ENCODE data around the gene TRIM63.

The TRIM63 gene

DNA sequence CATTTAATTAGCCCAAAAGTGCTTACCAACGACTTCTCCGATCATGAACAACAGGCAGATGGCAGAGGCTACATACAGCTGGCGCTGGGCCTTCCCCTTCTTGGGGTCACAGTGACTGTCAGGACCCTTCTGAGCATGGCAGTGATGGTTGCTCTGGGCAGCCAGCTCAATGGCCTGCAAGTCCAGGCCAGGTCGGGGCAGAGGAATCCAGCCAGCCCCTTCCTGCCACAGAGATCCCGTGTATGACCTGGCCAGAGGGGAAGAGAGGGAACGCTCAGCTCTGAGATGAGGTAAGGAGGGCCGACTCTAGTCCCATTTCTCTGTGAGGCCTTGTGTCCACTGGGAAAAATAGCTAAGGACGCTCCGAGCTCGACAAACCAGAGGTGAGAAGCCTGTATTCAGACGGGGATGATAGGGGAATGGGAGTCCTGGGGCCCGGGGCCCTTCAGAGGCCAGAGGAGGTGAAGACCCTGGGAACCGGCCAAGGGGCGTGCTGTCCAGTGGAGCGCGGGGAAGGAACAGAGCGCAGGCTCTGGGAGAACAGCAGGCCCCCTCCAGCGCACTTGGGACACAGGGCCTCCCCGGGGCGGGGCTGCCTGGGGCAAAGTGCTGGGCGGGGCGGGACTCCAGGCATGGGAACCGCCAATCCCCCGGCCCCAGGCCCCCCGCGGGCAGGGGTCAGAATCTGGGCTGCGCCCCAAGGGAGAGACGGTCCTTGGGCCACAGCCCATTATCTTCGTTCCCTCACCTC lies 22.3 kb downstream of the TRIM63 start:
- TF ChIP-seq CTCF (IDR thresholded peaks at IDR 0.05; ENCODE audit: insufficient read depth, low read length, poor library complexity, severe bottlenecking): no peak
- no peaks in the 10 kb centered on the region for H3K36me3 ChIP-seq (ENCODE audit: control insufficient read depth, insufficient read depth, low read length)
- peaks cover 1% of the 10 kb centered on the region for H3K27me3 ChIP-seq (replicated peaks; ENCODE audit: control insufficient read depth, insufficient read depth, low read length)
- no peak for DNase-seq (ENCODE audit: extremely low read depth, insufficient read length)
- no peak overlapping the region for H3K4me3 ChIP-seq (replicated peaks; ENCODE audit: low read depth, low read length)

DNA sequence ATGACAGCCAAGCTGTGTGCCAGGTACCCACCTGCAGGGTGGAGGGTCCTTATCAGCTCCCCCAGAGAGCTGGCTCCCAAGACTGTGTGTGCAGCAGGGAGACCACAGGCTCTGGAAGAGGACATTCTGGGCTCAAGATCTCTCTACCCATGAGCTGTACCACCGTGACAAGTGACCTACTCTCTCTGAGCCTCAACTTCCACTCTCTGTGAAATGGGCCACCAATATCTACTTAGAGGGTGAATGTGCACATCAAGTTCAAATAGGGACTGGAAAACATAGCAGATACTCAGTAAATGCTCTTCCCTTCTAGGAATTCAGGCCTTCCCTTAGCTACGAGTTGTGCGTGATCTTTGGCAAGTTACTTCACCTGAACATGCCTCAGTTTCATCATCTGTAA lies 23.0 kb downstream of the TRIM63 start:
- H3K36me3 ChIP-seq (ENCODE audit: control insufficient read depth, insufficient read depth, low read length): no peaks in the 10 kb centered on the region
- peaks cover 1% of the 10 kb centered on the region for H3K27me3 ChIP-seq (replicated peaks; ENCODE audit: control insufficient read depth, insufficient read depth, low read length)
- no peak for TF ChIP-seq CTCF (IDR thresholded peaks at IDR 0.05; ENCODE audit: insufficient read depth, low read length, poor library complexity, severe bottlenecking)
- no peak for DNase-seq (ENCODE audit: extremely low read depth, insufficient read length)
- H3K4me3 ChIP-seq (replicated peaks; ENCODE audit: low read depth, low read length): no peak overlapping the region

GRCh38 chr1:26043765-26044164 lies 23.7 kb downstream of the TRIM63 start:
- DNase-seq (ENCODE audit: extremely low read depth, insufficient read length): no peak
- no peak overlapping the region for H3K4me3 ChIP-seq (replicated peaks; ENCODE audit: low read depth, low read length)
- no peak for TF ChIP-seq CTCF (IDR thresholded peaks at IDR 0.05; ENCODE audit: insufficient read depth, low read length, poor library complexity, severe bottlenecking)
- H3K36me3 ChIP-seq (ENCODE audit: control insufficient read depth, insufficient read depth, low read length): no peaks in the 10 kb centered on the region
- peaks cover 1% of the 10 kb centered on the region for H3K27me3 ChIP-seq (replicated peaks; ENCODE audit: control insufficient read depth, insufficient read depth, low read length)

GRCh38 chr1:26041978-26042377 lies 25.5 kb downstream of the TRIM63 start:
- no peak for DNase-seq (ENCODE audit: extremely low read depth, insufficient read length)
- no peak overlapping the region for H3K4me3 ChIP-seq (replicated peaks; ENCODE audit: low read depth, low read length)
- no peaks in the 10 kb centered on the region for H3K36me3 ChIP-seq (ENCODE audit: control insufficient read depth, insufficient read depth, low read length)
- no peak for TF ChIP-seq CTCF (IDR thresholded peaks at IDR 0.05; ENCODE audit: insufficient read depth, low read length, poor library complexity, severe bottlenecking)
- peaks cover 1% of the 10 kb centered on the region for H3K27me3 ChIP-seq (replicated peaks; ENCODE audit: control insufficient read depth, insufficient read depth, low read length)

GRCh38 chr1:26041401-26041800 lies 26.0 kb downstream of the TRIM63 start:
- H3K27me3 ChIP-seq (replicated peaks; ENCODE audit: control insufficient read depth, insufficient read depth, low read length): peaks cover 1% of the 10 kb centered on the region
- DNase-seq (ENCODE audit: extremely low read depth, insufficient read length): no peak
- no peak for TF ChIP-seq CTCF (IDR thresholded peaks at IDR 0.05; ENCODE audit: insufficient read depth, low read length, poor library complexity, severe bottlenecking)

More at GRCh38 chr1:26041401-26041800, 26.0 kb downstream of the TRIM63 start:
- no peaks in the 10 kb centered on the region for H3K36me3 ChIP-seq (ENCODE audit: control insufficient read depth, insufficient read depth, low read length)
- H3K4me3 ChIP-seq (replicated peaks; ENCODE audit: low read depth, low read length): no peak overlapping the region

All from GM06990 (cell line).